Nephron (organoid): ENCODE measurements around the gene MAP1B.
A peak's percentile ranks its signal among the peaks of the same experiment; 100 is the strongest.

ENCODE experiments used
- H3K27ac Mint-ChIP-seq, 3 experiments: 2 replicates each; pipeline ENCODE4 v1.8.0; 2020; ENCODE audit warnings: mixed read lengths in 3 of 3, mild to moderate bottlenecking in 2 of 3, moderate library complexity in 1 of 3
- H3K27me3 Mint-ChIP-seq: 2 replicates; pipeline ENCODE4 v1.8.0; 2021; ENCODE audit warnings: low read depth, mild to moderate bottlenecking, moderate library complexity, mixed read lengths
- H3K36me3 Mint-ChIP-seq: 2 replicates; pipeline ENCODE4 v1.8.0; 2020; ENCODE audit warnings: low read depth, mixed read lengths
- H3K4me1 Mint-ChIP-seq: 2 replicates; pipeline ENCODE4 v1.8.0; 2020; ENCODE audit warnings: mixed read lengths
- H3K4me3 Mint-ChIP-seq, 3 experiments: 2 replicates each; pipeline ENCODE4 v1.8.0; 2020; ENCODE audit warnings: mild to moderate bottlenecking in 3 of 3, mixed read lengths in 3 of 3, moderate library complexity in 2 of 3
- H3K9me3 Mint-ChIP-seq: 2 replicates; pipeline ENCODE4 v1.8.0; 2020; ENCODE audit warnings: mixed read lengths
- TF ChIP-seq, protein P1 (sequence below), 3 experiments: fragments of 200-600 bp; sonication (generic); IDR thresholded peaks; one replicate each; pipeline ENCODE4 v1.5.0; 2021; ENCODE audit warnings: antibody characterized with exemption in 3 of 3; ENCODE audit not compliant: unreplicated experiment in 3 of 3

The MAP1B gene

DNA sequence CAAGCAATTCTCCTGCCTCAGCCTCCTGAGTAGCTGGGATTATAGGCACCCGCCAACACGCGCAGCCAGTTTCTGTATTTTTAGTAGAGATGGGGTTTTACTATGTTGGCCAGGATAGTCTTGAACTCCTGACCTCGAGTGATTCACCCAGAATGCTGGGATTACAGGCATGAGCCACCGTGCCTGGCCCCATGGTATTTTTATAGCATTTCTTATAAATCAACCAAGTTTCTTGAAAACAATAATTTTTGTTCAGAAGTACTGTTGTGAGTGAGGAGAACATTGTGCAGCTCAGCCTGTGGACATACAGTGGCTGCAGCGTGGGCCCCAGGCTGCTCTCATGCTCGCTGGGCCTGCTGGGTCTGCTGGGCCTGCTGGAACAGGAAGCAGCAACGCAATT, 45.3 kb downstream of the MAP1B start:
- Mint-ChIP-seq H3K4me3 (no peak overlapping the region), H3K4me1 (peaks cover 72% of the 10 kb centered on the region), H3K9me3 (no peaks in the 10 kb centered on the region), H3K27me3 (no peaks in the 10 kb centered on the region), H3K36me3 (peaks cover 5% of the 10 kb centered on the region), H3K27ac (peak overlapping the region in 1 of 3 experiments; percentile 28)
- TF ChIP-seq, protein P1, sequence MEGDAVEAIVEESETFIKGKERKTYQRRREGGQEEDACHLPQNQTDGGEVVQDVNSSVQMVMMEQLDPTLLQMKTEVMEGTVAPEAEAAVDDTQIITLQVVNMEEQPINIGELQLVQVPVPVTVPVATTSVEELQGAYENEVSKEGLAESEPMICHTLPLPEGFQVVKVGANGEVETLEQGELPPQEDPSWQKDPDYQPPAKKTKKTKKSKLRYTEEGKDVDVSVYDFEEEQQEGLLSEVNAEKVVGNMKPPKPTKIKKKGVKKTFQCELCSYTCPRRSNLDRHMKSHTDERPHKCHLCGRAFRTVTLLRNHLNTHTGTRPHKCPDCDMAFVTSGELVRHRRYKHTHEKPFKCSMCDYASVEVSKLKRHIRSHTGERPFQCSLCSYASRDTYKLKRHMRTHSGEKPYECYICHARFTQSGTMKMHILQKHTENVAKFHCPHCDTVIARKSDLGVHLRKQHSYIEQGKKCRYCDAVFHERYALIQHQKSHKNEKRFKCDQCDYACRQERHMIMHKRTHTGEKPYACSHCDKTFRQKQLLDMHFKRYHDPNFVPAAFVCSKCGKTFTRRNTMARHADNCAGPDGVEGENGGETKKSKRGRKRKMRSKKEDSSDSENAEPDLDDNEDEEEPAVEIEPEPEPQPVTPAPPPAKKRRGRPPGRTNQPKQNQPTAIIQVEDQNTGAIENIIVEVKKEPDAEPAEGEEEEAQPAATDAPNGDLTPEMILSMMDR (IDR thresholded peaks at IDR 0.05; ENCODE audit: unreplicated experiment in 3 of 3): no peak

DNA sequence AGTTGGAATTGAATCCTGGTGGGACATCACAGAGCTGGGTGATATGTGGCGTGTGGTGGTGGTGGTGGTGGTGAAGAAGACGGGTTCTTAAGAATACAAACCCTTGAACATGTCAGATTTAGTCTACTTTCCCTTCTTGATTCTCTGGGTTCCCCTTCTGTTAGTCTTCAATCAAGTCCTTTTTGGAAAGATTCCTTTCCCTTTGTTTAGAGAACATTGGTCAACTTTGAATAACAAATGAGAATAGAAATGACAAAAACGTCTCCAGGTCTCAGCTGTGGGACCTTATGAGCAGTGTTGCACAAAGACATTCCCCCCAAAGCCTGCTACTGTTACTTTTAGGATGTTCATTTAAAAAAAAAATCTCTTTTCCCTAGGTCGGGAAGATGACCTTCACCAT, 46.3 kb downstream of the MAP1B start:
- Mint-ChIP-seq H3K36me3 (peaks cover 5% of the 10 kb centered on the region), H3K27me3 (no peaks in the 10 kb centered on the region), H3K4me1 (peaks cover 62% of the 10 kb centered on the region), H3K27ac (peak overlapping the region in 2 of 3 experiments; percentile 56 to 64), H3K9me3 (no peaks in the 10 kb centered on the region), H3K4me3 (no peak overlapping the region)
- TF ChIP-seq, protein P1 (IDR thresholded peaks at IDR 0.05; ENCODE audit: unreplicated experiment in 3 of 3): no peak

DNA sequence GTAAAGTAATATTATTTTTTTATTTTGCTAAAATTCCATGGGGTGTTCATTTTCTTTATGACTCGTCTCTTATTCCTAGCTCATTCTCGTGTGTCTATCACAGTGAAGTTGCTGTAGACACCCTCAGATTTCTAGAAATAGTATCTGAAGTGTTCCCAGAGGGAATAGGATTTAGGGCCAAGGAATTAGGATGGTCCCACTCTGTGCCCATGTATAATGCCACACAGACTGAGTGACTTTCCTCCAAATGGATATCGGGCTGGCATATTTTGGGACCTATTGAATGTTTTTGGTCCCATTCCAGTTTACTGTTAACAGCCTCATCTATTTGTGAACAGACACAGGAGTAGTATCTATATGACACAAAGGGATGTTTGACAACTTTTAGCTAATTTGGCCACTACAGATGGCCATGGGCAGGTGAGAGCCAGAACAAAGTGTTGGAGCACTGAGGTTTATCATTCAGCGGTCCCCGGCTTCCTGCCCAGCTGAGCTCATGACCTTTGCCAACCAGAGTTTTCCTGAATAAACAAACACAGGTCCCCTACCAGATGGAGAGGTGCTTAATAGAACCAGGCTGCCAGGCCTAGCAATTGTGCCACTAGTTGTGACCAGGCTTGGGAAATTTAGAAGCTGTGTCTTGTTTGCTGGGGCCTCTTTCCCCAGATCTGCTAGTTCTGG, 46.9 kb downstream of the MAP1B start:
- H3K4me3 Mint-ChIP-seq: no peak overlapping the region
- H3K9me3 Mint-ChIP-seq: no peaks in the 10 kb centered on the region
- H3K27me3 Mint-ChIP-seq: no peaks in the 10 kb centered on the region
- peak overlapping the region in 1 of 3 experiments; percentile 64 for H3K27ac Mint-ChIP-seq
- peaks cover 5% of the 10 kb centered on the region for H3K36me3 Mint-ChIP-seq
- peaks cover 56% of the 10 kb centered on the region for H3K4me1 Mint-ChIP-seq
- TF ChIP-seq, protein P1 (IDR thresholded peaks at IDR 0.05; ENCODE audit: unreplicated experiment in 3 of 3): no peak

DNA sequence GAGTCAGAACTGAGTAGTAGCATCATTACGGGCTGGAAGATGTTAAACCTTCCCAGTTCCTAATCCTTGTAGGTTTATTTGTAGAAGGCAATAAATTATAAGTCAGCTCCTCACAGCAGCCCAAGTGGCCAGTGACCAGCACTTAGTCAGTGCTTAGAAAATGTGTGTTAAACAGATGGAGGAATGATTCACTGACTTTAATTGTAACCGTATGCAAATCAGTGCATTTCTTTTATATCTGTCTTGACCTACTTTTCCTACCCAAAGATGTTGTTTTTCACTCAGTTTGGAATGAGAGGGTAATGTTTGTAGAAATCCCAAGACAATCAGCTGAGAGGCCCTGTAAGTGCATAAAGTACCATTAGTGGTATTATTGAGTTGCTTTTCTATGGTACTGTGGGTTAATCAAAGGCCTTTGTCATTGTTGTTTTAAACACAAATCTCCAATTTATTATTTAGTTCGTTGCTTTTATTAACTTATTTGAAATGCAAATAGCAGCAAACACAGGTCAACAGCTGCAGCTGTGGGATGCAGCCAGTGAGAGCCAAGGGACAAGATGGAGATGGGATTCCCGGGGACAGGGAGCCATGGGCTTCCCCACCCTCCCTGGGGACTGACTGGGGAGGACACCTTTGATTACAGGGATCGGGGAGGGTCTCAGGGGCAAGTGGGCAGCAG, 49.8 kb downstream of the MAP1B start:
- Mint-ChIP-seq H3K27ac (peak overlapping the region; percentile 83 to 86 (median 83)), H3K9me3 (no peaks in the 10 kb centered on the region), H3K27me3 (no peaks in the 10 kb centered on the region), H3K4me3 (no peak overlapping the region), H3K4me1 (peaks cover 27% of the 10 kb centered on the region), H3K36me3 (peaks cover 5% of the 10 kb centered on the region)
- TF ChIP-seq, protein P1 (IDR thresholded peaks at IDR 0.05; ENCODE audit: unreplicated experiment in 3 of 3): no peak

DNA sequence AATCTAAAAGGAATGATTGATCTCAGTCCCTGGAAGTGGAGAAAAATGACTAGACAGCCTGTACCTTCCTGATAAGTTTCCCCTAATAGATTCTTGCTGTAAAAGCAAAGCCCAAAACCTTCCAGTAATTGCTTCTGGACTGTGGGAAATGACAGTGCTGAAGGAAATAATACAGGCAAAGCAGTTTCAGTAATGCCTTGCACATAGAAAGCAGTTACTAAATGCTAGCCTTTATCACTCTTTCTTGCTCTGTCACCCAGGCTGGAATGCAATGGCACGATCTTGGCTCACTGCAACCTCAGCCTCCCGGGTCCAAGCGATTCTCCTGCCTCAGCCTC, 50.3 kb downstream of the MAP1B start:
- TF ChIP-seq, protein P1 (IDR thresholded peaks at IDR 0.05; ENCODE audit: unreplicated experiment in 3 of 3): no peak
- Mint-ChIP-seq H3K4me1 (peaks cover 26% of the 10 kb centered on the region), H3K27ac (peak overlapping the region; percentile 83 to 86 (median 83)), H3K9me3 (no peaks in the 10 kb centered on the region), H3K36me3 (peaks cover 5% of the 10 kb centered on the region), H3K27me3 (no peaks in the 10 kb centered on the region), H3K4me3 (no peak overlapping the region)

DNA sequence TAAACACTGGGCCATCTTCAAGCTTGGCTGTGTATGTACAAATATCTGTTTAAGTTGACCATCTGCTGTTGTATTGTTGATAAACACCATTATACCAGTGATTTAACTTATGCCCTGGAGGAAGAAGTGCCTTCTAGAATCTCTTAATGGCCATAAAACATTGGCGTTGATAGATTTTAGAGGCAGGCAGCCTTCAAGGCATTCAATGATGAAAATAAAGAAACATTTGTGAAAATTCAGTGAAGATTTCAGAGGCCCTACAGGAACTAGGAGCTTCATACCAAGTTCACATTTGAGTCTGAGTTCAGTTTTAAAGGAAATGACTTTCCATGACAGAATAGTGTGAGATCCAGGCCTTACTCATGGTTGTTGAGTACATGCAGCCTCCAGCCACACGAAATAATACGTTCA, 52.2 kb downstream of the MAP1B start:
- Mint-ChIP-seq H3K4me1 (peaks cover 17% of the 10 kb centered on the region), H3K27ac (peak overlapping the region in 1 of 3 experiments; percentile 9), H3K9me3 (no peaks in the 10 kb centered on the region), H3K27me3 (no peaks in the 10 kb centered on the region), H3K36me3 (peaks cover 5% of the 10 kb centered on the region), H3K4me3 (no peak overlapping the region)
- TF ChIP-seq, protein P1 (IDR thresholded peaks at IDR 0.05; ENCODE audit: unreplicated experiment in 3 of 3): no peak
